Upper lobe of left lung (tissue), 4 donors: ENCODE data around the gene PAX5.

Experiments
- CTCF ChIP-seq, 6 experiments: fragments of 450-650 bp in 4 of 6; fragments of 200-600 bp in 2 of 6; sonication (generic) in 2 of 6; IDR thresholded peaks; one replicate each; pipeline ENCODE4 v1.5.1; 2016 to 2019; ENCODE audit warnings: antibody characterized with exemption in 6 of 6
- POLR2A ChIP-seq, 4 donors: fragments of 450-650 bp; IDR thresholded peaks; one replicate each; pipeline ENCODE4 v1.5.1; 2016 to 2017; ENCODE audit warnings: antibody characterized with exemption in 4 of 4, mild to moderate bottlenecking in 2 of 4
- POLR2AphosphoS5 ChIP-seq, 2 donors: sonication (generic); formaldehyde crosslinking; IDR thresholded peaks; one replicate each; pipeline ENCODE4 v1.5.1; 2017; ENCODE audit warnings: antibody characterized with exemption in 2 of 2

GRCh38 chr9:37002036-37002412 lies 32.0 kb downstream of the PAX5 start:
- TF ChIP-seq CTCF (IDR thresholded peaks at IDR 0.05) (no peak), POLR2AphosphoS5 (IDR thresholded peaks at IDR 0.05) (no peak), POLR2A (IDR thresholded peaks at IDR 0.05) (no peak)
